ENCODE data around the gene ZNF689.

The ZNF689 gene

GRCh38 chr16:30557957-30558788 is 52.0 kb downstream of the ZNF689 start, which contains the start of gene ZNF764:
TSS of gene ZNF764 (minus strand) at chr16:30558374. CDS start at chr16:30558182, 192 bp downstream.
- no peak for TF ChIP-seq CTCF (IDR thresholded peaks at IDR 0.05; ENCODE audit: low read depth, low read length)

GRCh38 chr16:30557707-30557956 is 52.6 kb downstream of the ZNF689 start:
- no peak for TF ChIP-seq CTCF (IDR thresholded peaks at IDR 0.05; ENCODE audit: low read depth, low read length)
- DNase-seq (ENCODE audit: extremely low read depth, low read depth), result no peak

More at GRCh38 chr16:30557957-30558788, 52.0 kb downstream of the ZNF689 start, which contains the start of gene ZNF764:
- peak; percentile 91 for DNase-seq (ENCODE audit: extremely low read depth, low read depth)

DNA sequence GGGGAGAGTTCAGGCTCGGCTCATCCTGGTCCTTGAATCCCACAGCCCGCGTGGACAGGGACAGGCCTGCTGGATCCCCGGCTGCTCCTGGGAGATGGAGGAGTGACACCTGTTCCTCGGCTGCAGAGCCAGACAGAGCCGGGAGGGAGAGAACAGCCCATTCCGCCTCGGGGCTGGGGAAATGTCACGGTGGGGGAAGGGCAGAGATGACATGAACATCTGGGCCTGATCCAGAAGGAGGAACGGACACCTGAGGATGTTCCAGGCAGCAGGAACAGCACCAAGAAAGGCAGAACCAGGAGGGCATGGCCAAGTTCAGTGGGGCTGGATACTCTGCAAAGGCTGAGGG is 54.1 kb downstream of the ZNF689 start:
- TF ChIP-seq CTCF (IDR thresholded peaks at IDR 0.05; ENCODE audit: low read depth, low read length), result no peak
- no peak for DNase-seq (ENCODE audit: extremely low read depth, low read depth)

DNA sequence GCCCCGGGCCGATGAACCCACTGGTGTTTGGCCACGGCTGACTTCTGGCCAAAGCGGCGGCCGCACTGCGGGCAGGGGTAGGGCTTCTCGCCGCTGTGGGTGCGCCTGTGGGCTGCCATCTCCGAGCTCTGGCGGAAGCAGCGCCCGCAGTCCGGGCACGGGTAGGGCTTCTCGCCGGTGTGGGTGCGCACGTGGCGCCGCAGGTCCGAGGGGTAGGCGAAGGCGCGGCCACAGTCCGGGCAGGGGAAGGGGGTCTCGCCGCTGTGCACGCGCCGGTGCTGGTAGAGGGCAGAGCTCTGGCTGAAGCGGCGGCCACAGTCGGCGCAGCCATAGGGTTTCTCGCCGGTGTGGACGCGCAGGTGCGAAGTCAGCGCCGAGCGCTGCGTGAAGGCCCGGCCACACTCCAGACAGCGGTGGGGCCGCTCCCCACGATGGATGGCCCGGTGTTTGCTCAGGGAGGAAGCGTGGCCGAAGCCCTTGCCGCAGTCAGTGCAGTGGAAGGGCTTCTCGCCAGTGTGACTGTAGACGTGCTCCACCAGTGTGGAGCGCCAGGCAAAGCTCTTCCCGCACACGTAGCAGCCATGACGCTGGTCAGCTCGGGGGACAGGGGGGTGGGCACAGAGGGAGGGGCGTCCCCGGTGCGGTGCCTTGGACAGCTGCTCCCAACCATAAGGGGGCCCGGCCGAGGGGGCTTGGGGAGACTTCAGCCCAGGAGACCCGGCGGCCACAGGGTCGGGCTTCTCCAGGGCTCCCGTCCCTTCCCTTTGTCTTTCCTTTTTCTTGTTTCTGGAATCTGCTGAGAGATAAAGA is 54.7 kb downstream of the ZNF689 start:
- TF ChIP-seq CTCF (IDR thresholded peaks at IDR 0.05; ENCODE audit: low read depth, low read length), result no peak
- DNase-seq (ENCODE audit: extremely low read depth, low read depth), result no peak

GRCh38 chr16:30554557-30555314 is 55.5 kb downstream of the ZNF689 start:
- DNase-seq (ENCODE audit: extremely low read depth, low read depth), result no peak
- TF ChIP-seq CTCF (IDR thresholded peaks at IDR 0.05; ENCODE audit: low read depth, low read length), result no peak

- no peak for DNase-seq (ENCODE audit: extremely low read depth, low read depth)
- no peak for TF ChIP-seq CTCF (IDR thresholded peaks at IDR 0.05; ENCODE audit: low read depth, low read length)
Observed at GRCh38 chr16:30553393-30553899, 56.7 kb downstream of the ZNF689 start.
